NCI-H2196 treated with DMSO at 0.1 percent for 48 hours (cell line): ENCODE measurements around the gene PRKAB2.
"Not testable (repeated sequence)": the region's sequence is repeated elsewhere in the genome, so short reads cannot be mapped to it uniquely, and the experiment has no call there.

Source experiments
- DNase-seq: peaks from one replicate; lab custom pipeline; 2025; ENCODE audit not compliant: unreplicated experiment; lab: John Stamatoyannopoulos, UW

The PRKAB2 gene

GRCh38 chr1:147111381-147112130, 60.7 kb downstream of the PRKAB2 start:
- no peak for DNase-seq

GRCh38 chr1:147110872-147111271, 61.4 kb downstream of the PRKAB2 start:
- DNase-seq: no peak

- DNase-seq: no peak
Measured at GRCh38 chr1:147110434-147110833, 61.8 kb downstream of the PRKAB2 start.

- no peak for DNase-seq
Measured at GRCh38 chr1:147109762-147110161, 62.5 kb downstream of the PRKAB2 start.

- no peak for DNase-seq
Measured at GRCh38 chr1:147109041-147109440, 63.2 kb downstream of the PRKAB2 start.

GRCh38 chr1:147106407-147106881, 65.8 kb downstream of the PRKAB2 start:
- not testable (repeated sequence) for DNase-seq

GRCh38 chr1:147105909-147106308, 66.4 kb downstream of the PRKAB2 start:
- no peak for DNase-seq
